Tibial nerve (tissue), 4 donors: ENCODE measurements around the gene SLC44A2.

Experiments
- CTCF ChIP-seq, 5 experiments: fragments of 200-600 bp in 3 of 5; fragments of 450-650 bp in 2 of 5; sonication (generic) in 3 of 5; IDR thresholded peaks; one replicate each; pipeline ENCODE4 v1.5.1; 2016 to 2019; ENCODE audit warnings: antibody characterized with exemption in 5 of 5, mild to moderate bottlenecking in 3 of 5, moderate library complexity in 2 of 5
- EP300 ChIP-seq, 2 donors: sonication (generic); formaldehyde crosslinking; IDR thresholded peaks; one replicate each; pipeline ENCODE4 v1.6.1; 2017; ENCODE audit warnings: antibody characterized with exemption in 2 of 2, mild to moderate bottlenecking in 1 of 2

GRCh38 chr19:10685210-10685609 is 59.9 kb downstream of the SLC44A2 start:
- no peak for TF ChIP-seq EP300 (IDR thresholded peaks at IDR 0.05)
- no peak for TF ChIP-seq CTCF (IDR thresholded peaks at IDR 0.05)
